HCT116 (cell line): ENCODE measurements around the gene RAB27A. TPM values are rescaled to one million over a fixed set of nuclear protein-coding genes. Genes with fewer than 3 reads are reported as not detected.
"Not testable (repeated sequence)": the region's sequence is repeated elsewhere in the genome, so short reads cannot be mapped to it uniquely, and the experiment has no call there.

Experiments
- ATAC-seq: fragments of 200-7000 bp; cut with Tn5 transposase; 2 replicates; pipeline ENCODE4 v1.9.1; 2020; ENCODE audit warnings: mild to moderate bottlenecking, moderate library complexity
- BruUV-seq: library from RNA; stranded (reverse); fragments of 400-500 nt; replicated peaks from 2 replicates; lab custom pipeline; 2021; lab: Mats Ljungman, UMichigan
- CTCF ChIA-PET: fragments of 300-600 bp; sonication (Branson Sonifier 250); formaldehyde crosslinking; loops from one replicate; lab custom pipeline; 2021; ENCODE audit warnings: antibody characterized with exemption; lab: Charles Lee
- POLR2A ChIA-PET: fragments of 300-600, 350-600 bp; sonication (Branson Sonifier 250); formaldehyde crosslinking; loops from one replicate; lab custom pipeline; 2021; ENCODE audit warnings: antibody characterized with exemption; lab: Charles Lee
- RAD21 ChIA-PET, 2 experiments: fragments of 300-600 bp; sonication (Branson Sonifier 250); formaldehyde crosslinking; loops; one replicate each; lab custom pipeline; 2023; ENCODE audit warnings: low total read pairs in 2 of 2; ENCODE audit not compliant: uncharacterized antibody in 2 of 2, unreplicated experiment in 2 of 2, low non-redundant PET in 1 of 2; lab: Charles Lee
- DNase-seq: peaks from one replicate; pipeline ENCODE4 v3.0.0-alpha.2; 2010; ENCODE audit warnings: low read depth, low spot score
- H2AFZ ChIP-seq: fragments of 200-600 bp; shearing (Covaris generic), sonication (generic); 2 replicates; pipeline ENCODE4 v1.6.1; 2017; ENCODE audit warnings: low read depth, mixed run types, mixed read lengths, antibody characterized with exemption, low read length; ENCODE audit not compliant: poor library complexity, severe bottlenecking
- H3K27ac ChIP-seq: 2 replicates; pipeline ENCODE4 v1.5.1; 2012; ENCODE audit warnings: low read depth, low read length
- H3K27me3 ChIP-seq: fragments of 200-600 bp; sonication (generic); 2 replicates; pipeline ENCODE4 v1.6.1; 2016; ENCODE audit warnings: mixed run types, low read length, mixed read lengths; ENCODE audit not compliant: insufficient read depth
- H3K36me3 ChIP-seq, 2 experiments: fragments of 200-500 bp in 1 of 2; fragments of 200-600 bp in 1 of 2; sonication (Bioruptor generic) in 1 of 2; sonication (generic) in 1 of 2; 2 replicates each; pipeline versions ENCODE4 v1.5.1 to v1.6.1; 2014 to 2016; ENCODE audit warnings: low read length in 2 of 2, inconsistent platforms in 1 of 2, mixed read lengths in 1 of 2, mixed run types in 1 of 2; ENCODE audit not compliant: insufficient read depth in 2 of 2, control insufficient read depth in 1 of 2
- H3K4me1 ChIP-seq, 2 experiments: fragments of 200-600 bp in 1 of 2; sonication (generic) in 1 of 2; 2 replicates each; pipeline versions ENCODE4 v1.5.1 to v1.6.1; 2012 to 2017; ENCODE audit warnings: low read length in 2 of 2, inconsistent platforms in 1 of 2, mild to moderate bottlenecking in 1 of 2, mixed read lengths in 1 of 2, mixed run types in 1 of 2, moderate library complexity in 1 of 2; ENCODE audit not compliant: insufficient read depth in 2 of 2, control insufficient read depth in 1 of 2
- H3K4me2 ChIP-seq: fragments of 200-600 bp; sonication (generic); 2 replicates; pipeline ENCODE4 v1.6.1; 2017; ENCODE audit warnings: mixed run types, low read length, mixed read lengths
- H3K4me3 ChIP-seq, 2 experiments: fragments of 200-600 bp in 1 of 2; sonication (generic) in 1 of 2; replicated peaks in 1 of 2; 2 replicates each; pipeline ENCODE4 v1.5.1; 2011 to 2016; ENCODE audit warnings: low read length in 2 of 2, control low read depth in 1 of 2, low read depth in 1 of 2, mild to moderate bottlenecking in 1 of 2, mixed read lengths in 1 of 2, mixed run types in 1 of 2
- H3K79me2 ChIP-seq: fragments of 200-600 bp; sonication (generic); 2 replicates; pipeline ENCODE4 v1.6.1; 2017; ENCODE audit warnings: mild to moderate bottlenecking, mixed run types, low read length, moderate library complexity, mixed read lengths; ENCODE audit not compliant: insufficient read depth
- H3K9ac ChIP-seq: fragments of 200-600 bp; sonication (generic); 2 replicates; pipeline ENCODE4 v1.6.1; 2016; ENCODE audit warnings: low read length, mixed read lengths
- H3K9me2 ChIP-seq: fragments of 200-600 bp; sonication (generic), shearing (Covaris generic); 2 replicates; pipeline ENCODE4 v1.6.1; 2017; ENCODE audit warnings: mixed run types, mild to moderate bottlenecking, moderate library complexity; ENCODE audit not compliant: insufficient read depth
- H3K9me3 ChIP-seq, 2 experiments: fragments of 200-500 bp in 1 of 2; fragments of 200-600 bp in 1 of 2; sonication (Bioruptor generic) in 1 of 2; sonication (generic) in 1 of 2; 2 replicates each; pipeline ENCODE4 v1.6.1; 2014 to 2017; ENCODE audit warnings: low read length in 2 of 2, mixed read lengths in 2 of 2, inconsistent platforms in 1 of 2, low read depth in 1 of 2, mild to moderate bottlenecking in 1 of 2, mixed run types in 1 of 2, moderate library complexity in 1 of 2; ENCODE audit not compliant: control insufficient read depth in 1 of 2, insufficient read depth in 1 of 2
- H4K20me1 ChIP-seq: fragments of 200-600 bp; sonication (generic), shearing (Covaris generic); 2 replicates; pipeline ENCODE4 v1.6.1; 2017; ENCODE audit warnings: mixed run types, mild to moderate bottlenecking, moderate library complexity; ENCODE audit not compliant: insufficient read depth
- CTCF ChIP-seq, 3 experiments: fragments of 200-600 bp in 1 of 3; sonication (generic) in 1 of 3; IDR thresholded peaks in 2 of 3; conservative IDR thresholded peaks in 1 of 3; 2 replicates each; pipeline ENCODE4 v1.5.1; 2012 to 2017; ENCODE audit warnings: low read depth in 2 of 3, low read length in 2 of 3, antibody characterized with exemption in 1 of 3, borderline replicate concordance in 1 of 3, control low read depth in 1 of 3, mild to moderate bottlenecking in 1 of 3, mixed read lengths in 1 of 3, mixed run types in 1 of 3, moderate library complexity in 1 of 3; ENCODE audit not compliant: insufficient read depth in 1 of 3
- MAX ChIP-seq: IDR thresholded peaks from 2 replicates; pipeline ENCODE4 v1.6.1; 2012
- RAD21 ChIP-seq: IDR thresholded peaks from 2 replicates; pipeline ENCODE4 v1.6.1; 2012; ENCODE audit warnings: low read depth, mild to moderate bottlenecking
- TCF7L2 ChIP-seq: IDR thresholded peaks from 2 replicates; pipeline ENCODE4 v1.7.0; 2011; ENCODE audit warnings: borderline replicate concordance, inconsistent platforms; ENCODE audit not compliant: insufficient read depth, insufficient read length; ENCODE audit errors: extremely low read depth
- ZNF274 ChIP-seq: fragments of 200-500 bp; sonication (Bioruptor generic); IDR thresholded peaks from 2 replicates; pipeline ENCODE4 v1.6.1; 2014; ENCODE audit warnings: mild to moderate bottlenecking, low read depth, low read length, inconsistent platforms
- intact Hi-C: fragments of 100-400 bp; cut with micrococcal nuclease; formaldehyde crosslinking; loops from 2 replicates; pipeline ENCODE4 v1.10.0; 2022
- total RNA-seq: library from RNA; stranded (reverse); gene quantifications from one replicate; pipeline ENCODE4 v1.2.1, GENCODE V29; 2021; ENCODE audit not compliant: unreplicated experiment

RAB27A gene
- total RNA-seq, 1 experiment from 2014 or later, result 8.8 TPM

DNA sequence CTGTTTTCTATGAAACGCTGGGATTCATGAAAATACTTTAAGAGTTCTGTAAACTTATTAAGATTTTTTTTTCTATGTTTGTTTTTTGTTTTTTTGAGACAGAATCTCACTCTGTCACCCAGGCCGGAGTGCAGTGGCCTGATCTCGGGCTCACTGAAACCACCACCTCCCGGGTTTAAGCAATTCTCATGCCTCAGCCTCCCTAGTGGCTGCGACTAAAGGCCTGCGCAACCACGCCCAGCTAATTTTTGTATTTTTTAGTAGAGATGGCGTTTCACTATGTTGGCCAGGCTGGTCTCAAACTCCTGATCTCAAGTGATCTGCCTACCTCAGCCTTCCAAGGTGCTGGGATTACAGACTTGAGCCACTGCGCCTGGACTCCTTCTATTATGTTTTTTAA, 39.7 kb downstream of the RAB27A start:
- intact Hi-C loops, DNase-seq, H3K79me2 ChIP-seq, H3K9me2 ChIP-seq, H3K9ac ChIP-seq, ATAC-seq, H3K27ac ChIP-seq, H3K27me3 ChIP-seq, H2AFZ ChIP-seq, BruUV-seq, H3K36me3 ChIP-seq, CTCF ChIA-PET, H3K9me3 ChIP-seq, POLR2A ChIA-PET, H3K4me2 ChIP-seq, RAD21 ChIA-PET, H4K20me1 ChIP-seq, H3K4me1 ChIP-seq, H3K4me3 ChIP-seq: not testable (repeated sequence)

GRCh38 chr15:55248895-55249294, 40.7 kb downstream of the RAB27A start:
- Histone ChIP-seq H3K27me3 (no peaks in the 10 kb centered on the region), H3K9ac (no peak overlapping the region), H2AFZ (no peak overlapping the region), H3K4me3 (no peak overlapping the region), H3K4me1 (no peaks in the 10 kb centered on the region), H3K36me3 (no peaks in the 10 kb centered on the region), H3K79me2 (no peaks in the 10 kb centered on the region), H4K20me1 (no peaks in the 10 kb centered on the region), H3K4me2 (no peak overlapping the region), H3K27ac (no peak overlapping the region), H3K9me3 (no peaks in the 10 kb centered on the region; a peak in 1 of 4 replicates), H3K9me2 (no peaks in the 10 kb centered on the region)
- DNase-seq (no peak), ATAC-seq (no peak)
- ChIA-PET RAD21 (no interaction called here), POLR2A (no interaction called here), CTCF (no interaction called here)
- intact Hi-C loops, result no loop called here
- no TSS peak for BruUV-seq
- TF ChIP-seq TCF7L2 (no peak), CTCF (IDR thresholded peaks at IDR 0.05 in 2 of 3, conservative IDR thresholded peaks at IDR 0.05 in 1 of 3; ENCODE audit: borderline replicate concordance in 1 of 3, insufficient read depth in 1 of 3, low read depth in 2 of 3, low read length in 2 of 3) (no peak), ZNF274 (no peak), MAX (no peak), RAD21 (no peak)
